ENCODE data around the gene PTMA. TPM values are rescaled to one million over a fixed set of nuclear protein-coding genes. Genes with fewer than 3 reads are reported as not detected.

The PTMA gene
- total and polyA plus RNA-seq, 9 of the 15 experiments (the other 6 are each of a cell fraction or from before 2014, with no cell fraction given): 429 to 2,322 (median 1,578) TPM

GRCh38 chr2:231683292-231684235 lies 24.8 kb upstream of the PTMA start:
- Histone ChIP-seq H3K4me2 (ENCODE audit: insufficient read depth, low read length) (no peak overlapping the region), H3K9me1 (ENCODE audit: control insufficient read depth, insufficient read depth, low read length) (no peaks in the 10 kb centered on the region)

More at GRCh38 chr2:231683292-231684235, 24.8 kb upstream of the PTMA start:
- FAIRE-seq: no peak
- Histone ChIP-seq H3K9me3 (replicated peaks; ENCODE audit: control insufficient read depth, insufficient read depth, low read depth, low read length) (no peaks in the 10 kb centered on the region), H4K20me1 (replicated peaks; ENCODE audit: control insufficient read depth, insufficient read depth, low read length) (no peaks in the 10 kb centered on the region), H2AFZ (ENCODE audit: low read depth, low read length) (no peak overlapping the region), H3K27ac (ENCODE audit: extremely low read depth, low read depth, low read length) (no peak overlapping the region), H3K4me3 (no peak overlapping the region), H3K4me1 (replicated peaks in 1 of 2; ENCODE audit: control insufficient read depth in 2 of 2, insufficient read depth in 2 of 2, low read length in 2 of 2) (peaks cover 2 to 31% of the 10 kb centered on the region in 2 experiments; a peak in 2 of 5 replicates), H3K36me3 (ENCODE audit: control insufficient read depth, insufficient read depth, low read length) (no peaks in the 10 kb centered on the region), H3K79me2 (ENCODE audit: control insufficient read depth, insufficient read depth, low read length) (no peaks in the 10 kb centered on the region), H3K27me3 (ENCODE audit: control insufficient read depth in 2 of 2, insufficient read depth in 2 of 2, low read length in 2 of 2) (peaks cover 3 to 6% of the 10 kb centered on the region in 2 experiments; a peak in 3 of 5 replicates), H3K9ac (ENCODE audit: insufficient read depth in 1 of 2, low read depth in 2 of 2, low read length in 2 of 2) (no peak overlapping the region)
- no peak for DNase-seq (ENCODE audit: extremely low read depth in 1 of 4, low spot score in 3 of 4)
- TF ChIP-seq CEBPG (CRISPR knock-in tag; IDR thresholded peaks at IDR 0.05) (peak; percentile 22; the same call in 1 of the 2 replicates), CEBPG (tag; conservative IDR thresholded peaks at IDR 0.05 in 1 of 2, IDR thresholded peaks at IDR 0.05 in 1 of 2) (no peak), MCM3 (IDR thresholded peaks at IDR 0.05) (no peak), MAFF (IDR thresholded peaks at IDR 0.05; ENCODE audit: low read length) (no peak), ZNF121 (CRISPR knock-in tag; conservative IDR thresholded peaks at IDR 0.05) (peak; percentile 77), SMC3 (conservative IDR thresholded peaks at IDR 0.05; ENCODE audit: insufficient read depth, low read depth, low read length) (no peak), IFI16 (CRISPR knock-in tag; IDR thresholded peaks at IDR 0.05) (no peak), FOSL1 (tag; conservative IDR thresholded peaks at IDR 0.05) (0 out of 2 replicates have a peak, but pooled peaks have one; percentile 20), HMGN3 (IDR thresholded peaks at IDR 0.05; ENCODE audit: borderline replicate concordance, extremely low read depth, insufficient read length, low read depth, low read length) (no peak), SMARCC2 (IDR thresholded peaks at IDR 0.05; ENCODE audit: low read depth) (no peak)
- TF ChIP-seq, protein P1, sequence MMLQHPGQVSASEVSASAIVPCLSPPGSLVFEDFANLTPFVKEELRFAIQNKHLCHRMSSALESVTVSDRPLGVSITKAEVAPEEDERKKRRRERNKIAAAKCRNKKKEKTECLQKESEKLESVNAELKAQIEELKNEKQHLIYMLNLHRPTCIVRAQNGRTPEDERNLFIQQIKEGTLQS (IDR thresholded peaks at IDR 0.05): peak; percentile 37; the same call in 1 of the 2 replicates
- TF ChIP-seq, protein P1 (CRISPR knock-in tag; conservative IDR thresholded peaks at IDR 0.05): no peak
- TF ChIP-seq, protein P2, sequence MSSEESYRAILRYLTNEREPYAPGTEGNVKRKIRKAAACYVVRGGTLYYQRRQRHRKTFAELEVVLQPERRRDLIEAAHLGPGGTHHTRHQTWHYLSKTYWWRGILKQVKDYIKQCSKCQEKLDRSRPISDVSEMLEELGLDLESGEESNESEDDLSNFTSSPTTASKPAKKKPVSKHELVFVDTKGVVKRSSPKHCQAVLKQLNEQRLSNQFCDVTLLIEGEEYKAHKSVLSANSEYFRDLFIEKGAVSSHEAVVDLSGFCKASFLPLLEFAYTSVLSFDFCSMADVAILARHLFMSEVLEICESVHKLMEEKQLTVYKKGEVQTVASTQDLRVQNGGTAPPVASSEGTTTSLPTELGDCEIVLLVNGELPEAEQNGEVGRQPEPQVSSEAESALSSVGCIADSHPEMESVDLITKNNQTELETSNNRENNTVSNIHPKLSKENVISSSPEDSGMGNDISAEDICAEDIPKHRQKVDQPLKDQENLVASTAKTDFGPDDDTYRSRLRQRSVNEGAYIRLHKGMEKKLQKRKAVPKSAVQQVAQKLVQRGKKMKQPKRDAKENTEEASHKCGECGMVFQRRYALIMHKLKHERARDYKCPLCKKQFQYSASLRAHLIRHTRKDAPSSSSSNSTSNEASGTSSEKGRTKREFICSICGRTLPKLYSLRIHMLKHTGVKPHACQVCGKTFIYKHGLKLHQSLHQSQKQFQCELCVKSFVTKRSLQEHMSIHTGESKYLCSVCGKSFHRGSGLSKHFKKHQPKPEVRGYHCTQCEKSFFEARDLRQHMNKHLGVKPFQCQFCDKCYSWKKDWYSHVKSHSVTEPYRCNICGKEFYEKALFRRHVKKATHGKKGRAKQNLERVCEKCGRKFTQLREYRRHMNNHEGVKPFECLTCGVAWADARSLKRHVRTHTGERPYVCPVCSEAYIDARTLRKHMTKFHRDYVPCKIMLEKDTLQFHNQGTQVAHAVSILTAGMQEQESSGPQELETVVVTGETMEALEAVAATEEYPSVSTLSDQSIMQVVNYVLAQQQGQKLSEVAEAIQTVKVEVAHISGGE (CRISPR knock-in tag; IDR thresholded peaks at IDR 0.05): no peak
- WGBS (ENCODE audit: insufficient coverage, low coverage, missing lambda C conversion rate): 36% methylated on average over 3 of the region's 8 CpGs
- ATAC-seq: no peak
- in situ Hi-C loops (cut with MboI): no loop called here
- BruUV-seq (replicated peaks): no TSS peak
- POLR2A ChIA-PET: interaction anchor here (3.6 kb wide), 1 partner anchor 25 kb away, joined by 17 read pairs; the partner anchor contains the start of gene PTMA
- intact Hi-C loops (cut with micrococcal nuclease): no loop called here
- CTCF ChIA-PET (ENCODE audit: low intra/inter-chr PET ratio): no interaction called here

All from K562 (cell line).